ENCODE results near the gene EHMT1.

The EHMT1 gene

DNA sequence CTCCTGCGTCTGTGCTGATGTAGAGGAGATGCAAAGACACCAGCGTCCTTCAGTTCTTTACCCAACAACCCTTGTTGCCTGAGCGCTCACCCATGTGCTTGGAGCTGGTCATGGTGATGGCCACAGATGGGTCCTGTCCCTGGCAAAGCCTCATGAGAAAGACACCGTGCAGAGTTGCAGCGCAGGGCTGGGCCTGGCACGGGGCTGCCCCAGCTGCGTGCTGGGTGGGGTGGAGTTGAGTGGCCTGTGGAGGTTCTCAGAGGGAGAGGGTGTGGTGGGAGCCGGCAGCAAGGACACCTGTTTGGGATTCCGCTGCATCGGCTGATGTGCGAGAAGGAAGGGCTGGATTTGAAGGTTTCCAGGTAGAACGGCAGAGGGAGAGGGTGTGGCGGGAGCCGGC, 133.6 kb downstream of the EHMT1 start:
- Histone ChIP-seq H3K4me2 (ENCODE audit: low read depth, low read length) (no peak overlapping the region), H3K36me3 (replicated peaks; ENCODE audit: insufficient read depth, low read length) (no peaks in the 10 kb centered on the region; the same call in none of the 2 replicates), H3K27ac (ENCODE audit: low read length) (no peak overlapping the region), H3K79me2 (ENCODE audit: low read length) (peaks cover 7% of the 10 kb centered on the region; the same call in 1 of the 2 replicates), H3K4me3 (ENCODE audit: low read length) (no peak overlapping the region), H3F3A (ENCODE audit: insufficient read depth, low read length) (0 out of 2 replicates have a peak, but pooled peaks cover 5% of the 10 kb centered on the region), H3K9me3 (replicated peaks; ENCODE audit: insufficient read depth, low read length) (no peaks in the 10 kb centered on the region), H3K9me2 (replicated peaks; ENCODE audit: insufficient read depth, low read length) (no peaks in the 10 kb centered on the region), H2AFZ (ENCODE audit: low read length) (no peak overlapping the region), H3K4me1 (ENCODE audit: low read length) (peaks cover 7% of the 10 kb centered on the region), H4K20me1 (ENCODE audit: insufficient read depth, low read length) (no peaks in the 10 kb centered on the region), H3K9ac (ENCODE audit: low read length) (no peak overlapping the region), H3K27me3 (replicated peaks; ENCODE audit: insufficient read depth, low read length) (no peaks in the 10 kb centered on the region)
- no peak for TF ChIP-seq EZH2phosphoT487 (IDR thresholded peaks at IDR 0.05; ENCODE audit: low read length)
- no peak for TF ChIP-seq EZH2 (optimal IDR thresholded peaks at IDR 0.05; ENCODE audit: low read depth, low read length)
- DNase-seq = no peak

DNA sequence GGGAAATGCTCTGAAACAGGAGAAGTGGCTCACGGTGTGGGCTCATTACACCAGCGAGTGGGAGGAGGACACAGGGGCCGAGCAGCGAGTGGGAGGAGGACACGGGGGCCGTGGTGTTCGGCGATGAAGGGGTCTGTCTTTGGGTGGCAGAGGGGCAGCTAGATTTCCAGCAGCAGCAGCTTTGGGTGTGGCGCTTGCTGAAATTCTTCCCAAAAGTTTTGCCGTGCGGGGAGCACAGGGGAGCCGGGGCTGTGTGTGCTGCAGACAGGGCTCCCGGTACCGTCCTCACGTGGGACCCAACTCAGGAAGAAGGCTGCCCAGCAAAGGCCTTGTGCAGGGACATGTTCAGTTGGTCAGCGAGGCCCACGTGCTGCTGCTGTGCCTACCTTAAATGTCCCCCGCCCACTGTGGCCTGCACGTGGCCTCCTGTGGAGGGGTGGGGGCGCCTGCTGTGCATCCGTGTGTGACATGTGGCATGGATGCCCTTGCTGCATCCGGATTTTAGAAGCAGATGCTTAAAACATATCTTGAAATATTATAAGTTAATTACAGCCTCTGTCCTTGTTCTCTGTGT, 134.5 kb downstream of the EHMT1 start:
- Histone ChIP-seq H3K4me2 (ENCODE audit: low read depth, low read length) (no peak overlapping the region), H3K79me2 (ENCODE audit: low read length) (peaks cover 7% of the 10 kb centered on the region; the same call in 1 of the 2 replicates), H3K4me3 (ENCODE audit: low read length) (no peak overlapping the region), H4K20me1 (ENCODE audit: insufficient read depth, low read length) (no peaks in the 10 kb centered on the region), H3K4me1 (ENCODE audit: low read length) (peaks cover 16% of the 10 kb centered on the region), H3K9me3 (replicated peaks; ENCODE audit: insufficient read depth, low read length) (no peaks in the 10 kb centered on the region), H3K9me2 (replicated peaks; ENCODE audit: insufficient read depth, low read length) (no peaks in the 10 kb centered on the region), H3K36me3 (replicated peaks; ENCODE audit: insufficient read depth, low read length) (peaks cover 3% of the 10 kb centered on the region), H2AFZ (ENCODE audit: low read length) (no peak overlapping the region), H3F3A (ENCODE audit: insufficient read depth, low read length) (0 out of 2 replicates have a peak, but pooled peaks cover 10% of the 10 kb centered on the region), H3K27ac (ENCODE audit: low read length) (no peak overlapping the region), H3K27me3 (replicated peaks; ENCODE audit: insufficient read depth, low read length) (no peaks in the 10 kb centered on the region), H3K9ac (ENCODE audit: low read length) (no peak overlapping the region)
- no peak for DNase-seq
- TF ChIP-seq EZH2phosphoT487 (IDR thresholded peaks at IDR 0.05; ENCODE audit: low read length) (no peak), EZH2 (optimal IDR thresholded peaks at IDR 0.05; ENCODE audit: low read depth, low read length) (no peak)
- TF ChIP-seq, protein P1, sequence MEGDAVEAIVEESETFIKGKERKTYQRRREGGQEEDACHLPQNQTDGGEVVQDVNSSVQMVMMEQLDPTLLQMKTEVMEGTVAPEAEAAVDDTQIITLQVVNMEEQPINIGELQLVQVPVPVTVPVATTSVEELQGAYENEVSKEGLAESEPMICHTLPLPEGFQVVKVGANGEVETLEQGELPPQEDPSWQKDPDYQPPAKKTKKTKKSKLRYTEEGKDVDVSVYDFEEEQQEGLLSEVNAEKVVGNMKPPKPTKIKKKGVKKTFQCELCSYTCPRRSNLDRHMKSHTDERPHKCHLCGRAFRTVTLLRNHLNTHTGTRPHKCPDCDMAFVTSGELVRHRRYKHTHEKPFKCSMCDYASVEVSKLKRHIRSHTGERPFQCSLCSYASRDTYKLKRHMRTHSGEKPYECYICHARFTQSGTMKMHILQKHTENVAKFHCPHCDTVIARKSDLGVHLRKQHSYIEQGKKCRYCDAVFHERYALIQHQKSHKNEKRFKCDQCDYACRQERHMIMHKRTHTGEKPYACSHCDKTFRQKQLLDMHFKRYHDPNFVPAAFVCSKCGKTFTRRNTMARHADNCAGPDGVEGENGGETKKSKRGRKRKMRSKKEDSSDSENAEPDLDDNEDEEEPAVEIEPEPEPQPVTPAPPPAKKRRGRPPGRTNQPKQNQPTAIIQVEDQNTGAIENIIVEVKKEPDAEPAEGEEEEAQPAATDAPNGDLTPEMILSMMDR (IDR thresholded peaks at IDR 0.05; ENCODE audit: low read length) = no peak

DNA sequence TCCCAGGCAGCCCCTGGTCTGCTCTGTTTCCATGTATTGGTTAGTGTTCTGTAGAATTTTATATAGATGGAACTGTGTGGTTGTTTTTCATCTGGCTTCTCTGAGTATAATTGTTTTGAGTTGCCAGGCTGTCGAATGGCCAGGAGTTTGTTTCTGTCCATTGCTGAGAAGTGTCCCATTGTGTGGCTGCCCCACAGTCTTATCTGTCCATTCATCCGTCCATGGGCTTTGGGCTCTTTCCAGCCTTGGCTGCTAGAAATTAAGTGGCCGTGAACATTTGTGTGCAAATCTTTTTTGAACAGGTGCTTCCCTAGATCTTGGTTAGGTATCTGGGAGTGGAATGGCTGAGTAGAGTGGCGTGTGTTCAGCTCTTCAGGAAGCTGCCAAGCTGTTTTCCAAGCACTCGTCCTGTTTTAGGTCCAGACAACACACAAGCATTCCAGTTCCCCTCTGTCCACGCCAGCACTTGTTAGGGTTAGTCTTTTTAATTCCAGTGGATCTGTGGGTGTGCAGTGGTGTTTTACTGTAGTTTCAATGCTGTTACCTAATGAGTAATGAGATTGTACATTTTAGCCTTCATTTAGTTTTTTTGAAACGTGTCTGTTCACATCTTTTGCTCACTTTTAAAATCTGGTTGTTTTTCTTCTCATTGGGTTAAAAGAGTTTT, 136.6 kb downstream of the EHMT1 start:
- H3K79me2 ChIP-seq (ENCODE audit: low read length) = peaks cover 16% of the 10 kb centered on the region; the same call in 1 of the 2 replicates
- no peak overlapping the region for H3K27ac ChIP-seq (ENCODE audit: low read length)
- no peaks in the 10 kb centered on the region for H3K27me3 ChIP-seq (replicated peaks; ENCODE audit: insufficient read depth, low read length)
- 0 out of 2 replicates have a peak, but pooled peaks cover 10% of the 10 kb centered on the region for H3F3A ChIP-seq (ENCODE audit: insufficient read depth, low read length)
- H4K20me1 ChIP-seq (ENCODE audit: insufficient read depth, low read length) = no peaks in the 10 kb centered on the region
- no peak for DNase-seq
- H3K36me3 ChIP-seq (replicated peaks; ENCODE audit: insufficient read depth, low read length) = peaks cover 6% of the 10 kb centered on the region
- TF ChIP-seq EZH2phosphoT487 (IDR thresholded peaks at IDR 0.05; ENCODE audit: low read length) = no peak
- TF ChIP-seq EZH2 (optimal IDR thresholded peaks at IDR 0.05; ENCODE audit: low read depth, low read length) = no peak
- TF ChIP-seq, protein P1 (IDR thresholded peaks at IDR 0.05; ENCODE audit: low read length) = no peak
- no peaks in the 10 kb centered on the region for H3K9me3 ChIP-seq (replicated peaks; ENCODE audit: insufficient read depth, low read length)
- H3K4me3 ChIP-seq (ENCODE audit: low read length) = no peak overlapping the region
- H3K4me2 ChIP-seq (ENCODE audit: low read depth, low read length) = no peak overlapping the region
- no peak overlapping the region for H2AFZ ChIP-seq (ENCODE audit: low read length)
- no peak overlapping the region for H3K9ac ChIP-seq (ENCODE audit: low read length)
- H3K4me1 ChIP-seq (ENCODE audit: low read length) = peaks cover 17% of the 10 kb centered on the region
- no peaks in the 10 kb centered on the region for H3K9me2 ChIP-seq (replicated peaks; ENCODE audit: insufficient read depth, low read length)

Measured in MM.1S (cell line).